Activated T-cell treated with anti-CD3 and anti-CD28 coated beads for 4 hours (primary cell): Measurements from ENCODE around the gene CREB1.
"Not testable (repeated sequence)": the region's sequence is repeated elsewhere in the genome, so short reads cannot be mapped to it uniquely, and the experiment has no call there.

Experiments
- DNase-seq: peaks from one replicate; pipeline ENCODE4 v3.0.0-alpha.2; 2020

The CREB1 gene

DNA sequence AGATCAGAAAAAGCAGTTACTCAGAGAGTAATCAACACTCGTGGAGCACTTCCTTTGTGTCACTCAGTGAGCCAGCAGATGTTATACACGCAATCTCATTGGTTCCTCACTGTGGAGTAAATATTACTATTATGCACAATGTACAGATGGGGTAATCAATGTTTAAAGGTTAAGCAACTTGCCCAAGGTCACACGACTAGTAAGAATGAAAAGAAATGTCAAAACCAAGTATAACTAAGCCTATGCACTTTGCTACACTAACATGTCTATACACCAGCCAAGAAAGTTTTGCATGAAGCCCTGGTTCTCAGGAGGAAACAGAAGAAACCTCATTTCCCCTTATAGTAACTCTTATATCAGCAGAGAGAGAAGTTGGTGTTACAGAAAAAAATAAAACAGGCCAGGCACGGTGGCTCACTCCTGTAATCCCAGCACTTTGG lies 90.0 kb downstream of the CREB1 start:
- no peak for DNase-seq

DNA sequence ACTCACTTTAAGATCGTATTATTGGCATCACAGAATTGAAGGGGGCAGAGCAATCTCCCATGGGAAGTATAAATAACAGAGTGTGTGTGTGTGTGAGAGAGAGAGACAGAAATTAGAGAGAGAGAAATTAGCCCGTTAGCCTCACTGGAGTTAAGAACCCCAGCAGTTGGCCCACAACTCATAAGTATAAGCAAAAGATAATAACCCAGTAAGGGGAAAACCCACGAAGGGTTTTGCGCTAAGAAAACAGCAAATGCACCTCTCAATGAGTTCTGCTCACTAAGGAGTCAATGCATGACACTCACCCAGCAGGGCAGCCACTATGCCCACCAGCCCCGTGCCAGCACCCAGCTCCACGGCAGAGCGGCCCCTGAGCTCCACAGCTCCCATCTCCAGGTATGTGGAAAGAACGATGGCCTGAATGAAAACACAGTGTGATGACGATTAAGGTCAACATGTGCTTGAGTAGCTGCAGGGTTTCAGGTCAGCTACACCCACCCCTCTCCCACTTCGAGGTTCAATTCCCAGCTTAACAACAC lies 91.8 kb downstream of the CREB1 start:
- DNase-seq: no peak

DNA sequence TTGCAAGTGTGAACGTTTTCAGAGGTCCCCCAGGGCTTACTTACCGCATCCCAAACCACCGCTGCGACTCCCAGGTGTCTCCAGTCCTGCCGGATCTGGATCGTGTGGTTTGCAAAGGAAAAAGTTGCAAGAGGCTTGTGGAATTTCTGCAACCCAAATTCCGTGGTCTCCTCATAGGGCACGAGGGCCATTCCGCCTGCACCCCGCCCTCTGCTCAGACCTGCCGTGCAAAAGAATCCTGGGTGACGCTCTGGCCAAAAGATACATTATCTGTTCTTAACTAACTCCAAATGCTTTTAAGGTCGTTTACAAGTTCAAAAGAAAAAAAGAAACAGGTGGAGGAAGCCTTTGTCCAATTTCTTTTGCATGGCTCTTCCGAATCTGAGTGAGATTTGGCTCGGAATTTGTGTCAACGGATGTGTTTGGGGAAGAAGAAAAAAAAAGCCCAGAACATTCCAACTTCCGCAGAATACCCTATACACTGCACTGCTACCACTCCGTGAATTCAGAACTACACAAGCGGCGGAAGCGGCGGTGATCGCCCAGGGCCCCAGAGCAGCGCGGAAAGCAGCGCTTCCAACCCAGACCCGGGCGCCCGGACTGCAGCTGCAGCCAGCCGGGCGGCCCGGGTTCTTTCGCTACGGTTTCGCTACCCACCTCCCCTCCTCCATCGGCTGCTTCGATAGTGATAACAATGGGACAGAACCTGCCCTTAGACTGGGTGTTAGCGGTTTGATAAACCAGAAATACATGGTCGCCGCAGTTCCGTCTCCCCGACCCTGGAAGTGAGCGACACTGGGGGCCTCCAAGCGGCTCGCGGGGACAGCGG lies 94.6 kb downstream of the CREB1 start:
- DNase-seq: peak; percentile 29

DNA sequence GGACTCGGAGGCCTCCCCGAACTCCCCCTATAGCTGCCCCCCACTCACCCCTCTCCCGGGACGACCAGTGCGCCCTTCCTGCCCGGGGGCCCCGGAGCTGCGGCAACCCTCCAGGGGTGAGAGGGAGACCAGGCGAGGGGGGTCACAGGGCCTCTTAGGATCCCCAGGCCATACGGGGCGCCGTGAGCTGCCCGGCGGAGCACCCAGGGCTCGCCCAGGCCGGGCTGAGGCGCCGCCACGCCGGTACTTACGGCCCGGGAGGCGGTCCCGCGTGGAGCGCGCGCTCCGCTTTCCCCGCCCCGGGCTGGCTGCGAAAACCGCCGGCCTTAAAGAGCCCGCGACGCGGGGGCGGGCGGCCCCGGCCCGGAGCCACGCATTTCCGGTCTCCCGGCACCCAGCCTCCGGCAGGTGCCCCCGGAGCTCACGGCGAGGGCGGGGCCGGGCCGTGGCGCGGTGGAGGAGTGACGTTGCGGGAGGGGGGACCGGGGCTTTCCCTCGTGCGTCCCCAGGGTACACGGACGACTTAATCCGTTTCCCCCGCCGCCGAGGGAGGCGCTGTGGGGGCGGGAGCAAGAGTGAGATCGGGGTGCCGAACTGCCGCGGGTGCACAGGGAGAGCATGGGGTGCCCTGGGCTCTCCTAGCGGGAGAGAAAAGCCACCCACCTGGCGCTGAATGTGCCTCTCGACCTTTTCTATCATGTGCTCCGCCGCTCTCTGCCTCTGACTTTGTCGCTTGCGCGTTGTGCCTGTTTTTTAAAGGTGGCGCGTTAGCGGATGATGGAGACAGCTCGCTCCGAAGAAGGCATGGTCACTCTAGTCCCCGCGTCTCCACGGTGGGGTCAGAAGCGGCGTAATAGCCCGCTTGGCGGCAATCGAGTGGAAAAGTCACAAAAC lies 95.5 kb downstream of the CREB1 start, which contains the start of gene METTL21A:
TSS of gene METTL21A (minus strand) at position 381 of the 894 bp plus-strand sequence. CDS start 1,019 bp downstream, outside the sequence.
- DNase-seq: peak; percentile 96

- no peak for DNase-seq
Observed at GRCh38 chr2:207629553-207629952, 99.8 kb downstream of the CREB1 start.

DNA sequence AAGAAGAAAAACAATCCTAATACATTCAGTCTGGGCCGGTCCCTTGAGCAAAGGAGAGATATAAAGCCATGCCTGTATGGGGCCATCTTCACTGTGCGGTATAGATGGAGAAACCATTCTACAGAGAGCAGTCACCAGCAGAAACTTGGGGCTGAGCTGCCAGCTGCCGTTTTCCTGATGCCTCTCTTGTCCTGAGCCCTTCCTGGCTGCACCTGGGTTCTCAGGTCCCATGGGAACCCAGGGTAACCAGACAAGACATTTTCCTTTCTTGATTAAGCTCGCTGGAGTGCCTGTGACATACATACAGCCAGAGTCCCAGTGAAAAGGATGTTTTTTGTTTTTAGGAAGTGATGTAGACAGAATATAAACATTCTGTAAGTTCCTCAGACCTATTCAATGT lies 100.7 kb downstream of the CREB1 start:
- DNase-seq: no peak

GRCh38 chr2:207632575-207633493 lies 103.1 kb downstream of the CREB1 start:
- DNase-seq: no peak

- DNase-seq: no peak
Observed at GRCh38 chr2:207633686-207634085, 103.9 kb downstream of the CREB1 start.

DNA sequence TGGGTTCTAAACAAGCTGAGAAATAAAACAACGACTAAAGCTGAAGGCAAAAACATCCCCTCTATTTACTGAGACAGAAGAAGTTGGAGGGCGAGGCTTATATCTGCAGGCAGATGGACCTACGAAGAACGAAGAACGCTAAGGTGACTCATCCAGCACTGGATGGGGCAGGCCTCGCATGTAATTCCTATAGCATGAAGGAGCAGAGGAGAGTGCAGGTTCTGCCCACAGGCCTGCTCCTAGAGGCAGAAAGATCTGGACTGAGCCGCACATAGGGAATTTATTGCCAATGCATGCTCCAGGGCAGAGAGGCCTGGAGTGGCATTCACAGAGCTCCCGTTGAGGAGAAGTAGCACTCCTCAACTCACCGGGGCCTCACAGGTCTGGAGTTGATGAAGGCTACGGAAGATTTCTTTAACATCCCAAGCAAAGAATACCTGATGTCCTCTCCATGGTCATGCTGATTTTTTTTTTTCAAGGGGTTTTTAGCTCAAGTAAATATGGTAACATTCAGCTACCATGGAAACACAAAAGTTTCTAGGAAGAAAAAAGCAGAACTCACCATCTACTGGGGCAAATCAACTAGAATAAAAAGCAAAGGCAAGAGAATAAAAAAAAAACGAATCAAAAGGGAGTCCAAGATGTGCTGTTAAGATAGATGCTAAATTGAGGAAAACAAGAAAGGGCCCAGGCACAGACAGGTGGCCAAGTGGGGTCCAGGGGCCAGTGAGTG lies 105.9 kb downstream of the CREB1 start:
- DNase-seq: no peak

- not testable (repeated sequence) for DNase-seq
Observed at GRCh38 chr2:207639288-207639687, 109.5 kb downstream of the CREB1 start.

GRCh38 chr2:207640160-207640559 lies 110.4 kb downstream of the CREB1 start:
- DNase-seq: no peak

DNA sequence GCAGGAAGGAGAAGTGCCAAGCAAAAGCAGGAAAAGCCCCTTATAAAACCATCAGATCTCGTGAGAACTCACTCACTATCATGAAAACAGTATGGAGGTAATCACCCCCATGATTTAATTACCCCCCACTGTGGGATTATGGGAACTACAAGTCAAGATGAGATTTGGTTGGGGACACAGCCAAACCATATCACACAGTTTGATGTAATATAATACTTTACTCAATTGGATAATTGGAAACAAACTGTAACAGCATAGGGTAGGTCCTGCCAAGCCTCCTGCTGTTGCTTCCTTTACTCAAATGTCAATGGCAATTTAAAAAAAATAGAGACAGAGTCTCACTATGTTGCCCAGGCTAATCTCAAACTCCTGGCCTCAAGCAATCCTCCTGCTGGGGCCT lies 110.9 kb downstream of the CREB1 start:
- DNase-seq: no peak

GRCh38 chr2:207643892-207644291 lies 114.1 kb downstream of the CREB1 start:
- DNase-seq: no peak

GRCh38 chr2:207646582-207646981 lies 116.8 kb downstream of the CREB1 start:
- not testable (repeated sequence) for DNase-seq
